Adrenal gland (tissue), 5 donors: ENCODE results near the gene CACNB4.

ENCODE experiments used
- POLR2A ChIP-seq, 2 donors: fragments of 450-650 bp; IDR thresholded peaks; one replicate each; pipeline ENCODE4 v1.6.1; 2017; ENCODE audit warnings: antibody characterized with exemption in 2 of 2, mild to moderate bottlenecking in 2 of 2, moderate library complexity in 1 of 2
- TF ChIP-seq, protein P1 (sequence below), 6 experiments: fragments of 450-650 bp in 4 of 6; fragments of 200-600 bp in 2 of 6; sonication (generic) in 1 of 6; IDR thresholded peaks; 1 replicate in 5 of 6; 2 replicates in 1 of 6; pipeline versions ENCODE4 v1.5.1 to v1.8.0; 2016 to 2021; ENCODE audit warnings: antibody characterized with exemption in 6 of 6, mild to moderate bottlenecking in 2 of 6, moderate library complexity in 1 of 6
- donor health status: DM: no; HTN: no; CAD: no.

DNA sequence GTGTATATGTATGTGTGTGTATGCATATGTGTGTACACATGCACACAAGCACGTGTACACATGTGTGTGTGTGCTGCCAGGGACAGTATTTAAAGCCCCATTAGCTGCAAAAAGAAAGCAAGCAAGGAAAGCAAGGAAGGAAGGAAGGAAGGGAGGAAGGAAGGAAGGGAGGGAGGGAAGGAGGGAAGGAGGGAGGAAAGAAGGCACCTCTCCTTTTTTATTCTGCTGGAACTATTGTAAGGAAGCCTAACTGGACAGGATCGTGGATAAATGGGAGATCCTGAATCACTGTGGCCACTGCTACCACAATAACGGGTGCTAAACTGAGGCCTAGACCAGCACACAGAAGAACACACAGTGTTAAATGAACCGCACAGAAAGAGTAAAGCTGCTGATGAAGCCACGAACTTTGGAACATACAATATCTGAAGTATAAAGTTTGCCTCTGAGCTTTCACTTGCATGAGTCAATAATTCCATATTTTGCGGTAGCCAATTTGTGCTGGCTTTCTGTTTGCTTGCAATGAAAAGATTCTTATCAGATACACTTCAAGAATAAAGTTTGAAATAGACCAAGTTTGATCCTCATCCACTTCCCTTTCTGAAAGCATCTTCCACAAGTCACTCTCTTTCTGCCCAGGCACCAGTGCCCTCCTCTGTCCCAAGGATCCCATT lies 15.5 kb downstream of the CACNB4 start:
- TF ChIP-seq, protein P1, sequence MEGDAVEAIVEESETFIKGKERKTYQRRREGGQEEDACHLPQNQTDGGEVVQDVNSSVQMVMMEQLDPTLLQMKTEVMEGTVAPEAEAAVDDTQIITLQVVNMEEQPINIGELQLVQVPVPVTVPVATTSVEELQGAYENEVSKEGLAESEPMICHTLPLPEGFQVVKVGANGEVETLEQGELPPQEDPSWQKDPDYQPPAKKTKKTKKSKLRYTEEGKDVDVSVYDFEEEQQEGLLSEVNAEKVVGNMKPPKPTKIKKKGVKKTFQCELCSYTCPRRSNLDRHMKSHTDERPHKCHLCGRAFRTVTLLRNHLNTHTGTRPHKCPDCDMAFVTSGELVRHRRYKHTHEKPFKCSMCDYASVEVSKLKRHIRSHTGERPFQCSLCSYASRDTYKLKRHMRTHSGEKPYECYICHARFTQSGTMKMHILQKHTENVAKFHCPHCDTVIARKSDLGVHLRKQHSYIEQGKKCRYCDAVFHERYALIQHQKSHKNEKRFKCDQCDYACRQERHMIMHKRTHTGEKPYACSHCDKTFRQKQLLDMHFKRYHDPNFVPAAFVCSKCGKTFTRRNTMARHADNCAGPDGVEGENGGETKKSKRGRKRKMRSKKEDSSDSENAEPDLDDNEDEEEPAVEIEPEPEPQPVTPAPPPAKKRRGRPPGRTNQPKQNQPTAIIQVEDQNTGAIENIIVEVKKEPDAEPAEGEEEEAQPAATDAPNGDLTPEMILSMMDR (IDR thresholded peaks at IDR 0.05) = no peak
- no peak for TF ChIP-seq POLR2A (IDR thresholded peaks at IDR 0.05)
